Astrocyte (in vitro differentiated cells and primary cell): ENCODE data around the gene DNAL4.

ENCODE experiments used
- EZH2 ChIP-seq: IDR thresholded peaks from 2 replicates; pipeline ENCODE4 v1.6.1; 2012; ENCODE audit warnings: mild to moderate bottlenecking, low read length, inconsistent platforms; ENCODE audit not compliant: insufficient read depth
- TF ChIP-seq, protein P1 (sequence below): IDR thresholded peaks from 2 replicates; pipeline ENCODE4 v1.5.1; 2011; ENCODE audit warnings: low read depth, mild to moderate bottlenecking, inconsistent platforms, low read length, moderate library complexity; ENCODE audit not compliant: insufficient read depth

GRCh38 chr22:38802671-38803121, 8.8 kb upstream of the DNAL4 start:
- TF ChIP-seq, protein P1, sequence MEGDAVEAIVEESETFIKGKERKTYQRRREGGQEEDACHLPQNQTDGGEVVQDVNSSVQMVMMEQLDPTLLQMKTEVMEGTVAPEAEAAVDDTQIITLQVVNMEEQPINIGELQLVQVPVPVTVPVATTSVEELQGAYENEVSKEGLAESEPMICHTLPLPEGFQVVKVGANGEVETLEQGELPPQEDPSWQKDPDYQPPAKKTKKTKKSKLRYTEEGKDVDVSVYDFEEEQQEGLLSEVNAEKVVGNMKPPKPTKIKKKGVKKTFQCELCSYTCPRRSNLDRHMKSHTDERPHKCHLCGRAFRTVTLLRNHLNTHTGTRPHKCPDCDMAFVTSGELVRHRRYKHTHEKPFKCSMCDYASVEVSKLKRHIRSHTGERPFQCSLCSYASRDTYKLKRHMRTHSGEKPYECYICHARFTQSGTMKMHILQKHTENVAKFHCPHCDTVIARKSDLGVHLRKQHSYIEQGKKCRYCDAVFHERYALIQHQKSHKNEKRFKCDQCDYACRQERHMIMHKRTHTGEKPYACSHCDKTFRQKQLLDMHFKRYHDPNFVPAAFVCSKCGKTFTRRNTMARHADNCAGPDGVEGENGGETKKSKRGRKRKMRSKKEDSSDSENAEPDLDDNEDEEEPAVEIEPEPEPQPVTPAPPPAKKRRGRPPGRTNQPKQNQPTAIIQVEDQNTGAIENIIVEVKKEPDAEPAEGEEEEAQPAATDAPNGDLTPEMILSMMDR, result no peak
- TF ChIP-seq EZH2, result no peak
